Large intestine (tissue), 12 donors: ENCODE data around the gene CPXCR1. TPM values are rescaled to one million over a fixed set of nuclear protein-coding genes. Genes with fewer than 3 reads are reported as not detected.
"Not testable (repeated sequence)": the region's sequence is repeated elsewhere in the genome, so short reads cannot be mapped to it uniquely, and the experiment has no call there.

Experiments
- DNase-seq, 2 donors: peaks; one replicate each; pipeline versions ENCODE4 v3.0.0 to v3.0.0-alpha.2; 2013
- H3K27ac ChIP-seq: one replicate; pipeline ENCODE4 v1.5.1; 2013; ENCODE audit warnings: low read length
- H3K27me3 ChIP-seq: 2 replicates; pipeline ENCODE4 v1.6.1; 2013; ENCODE audit warnings: low read length; ENCODE audit not compliant: control insufficient read depth, insufficient read depth
- H3K36me3 ChIP-seq: 2 replicates; pipeline ENCODE4 v1.6.1; 2013; ENCODE audit warnings: low read length; ENCODE audit not compliant: control insufficient read depth, insufficient read depth
- H3K4me1 ChIP-seq: one replicate; pipeline ENCODE4 v1.6.1; 2013; ENCODE audit warnings: low read length; ENCODE audit not compliant: control insufficient read depth, insufficient read depth
- H3K4me3 ChIP-seq: one replicate; pipeline ENCODE4 v1.5.1; 2013; ENCODE audit warnings: low read length
- H3K9me3 ChIP-seq: one replicate; pipeline ENCODE4 v1.6.1; 2013; ENCODE audit warnings: mild to moderate bottlenecking, low read depth, low read length, moderate library complexity; ENCODE audit not compliant: control insufficient read depth
- WGBS: methylation state at CpG from one replicate; pipeline ENCODE4 v1.1.5; 2013; ENCODE audit warnings: low lambda C conversion rate; ENCODE audit not compliant: insufficient coverage; 5-methylcytosine and 5-hydroxymethylcytosine counted together
- long read RNA-seq, 11 donors: transcript quantifications; one replicate each; lab custom pipeline, GENCODE V29; 2026
- polyA plus RNA-seq: library from polyadenylated mRNA; unstranded; fragments of 120-200 nt; gene quantifications from one replicate; pipeline ENCODE4 v1.2.1, GENCODE V29; 2013

The CPXCR1 gene
- polyA plus RNA-seq, result not detected
- long read RNA-seq, donor 1, result 0 reads
- long read RNA-seq, donor 2, result 0 reads
- long read RNA-seq, donor 3, result 0 reads
- long read RNA-seq, donor 4, result 0 reads
- long read RNA-seq, donor 5, result 0 reads
- long read RNA-seq, donor 6, result 0 reads
- long read RNA-seq, donor 7, result 0 reads
- long read RNA-seq, donor 8, result 0 reads
- long read RNA-seq, donor 9, result 0 reads
- long read RNA-seq, donor 10, result 0 reads
- long read RNA-seq, donor 11, result 0 reads

DNA sequence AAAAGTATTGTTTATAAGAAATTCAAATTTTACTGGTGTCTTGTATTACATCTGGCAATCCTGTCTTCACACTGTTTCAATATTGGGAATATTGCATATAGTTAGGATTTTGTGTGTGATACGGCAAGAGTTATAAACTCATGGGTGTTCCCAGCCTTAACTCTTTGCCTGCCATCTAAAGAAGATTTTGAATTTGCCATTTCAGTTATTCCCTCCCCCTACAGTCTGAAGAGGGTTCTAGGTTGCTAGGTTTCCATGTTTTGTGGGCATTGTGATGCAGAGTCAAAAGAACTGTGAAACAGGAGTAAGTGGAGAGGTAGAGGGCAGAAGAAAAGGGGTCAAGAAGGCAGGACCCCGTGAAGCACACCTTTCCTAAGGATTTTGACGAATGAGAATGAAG is at the start of gene CPXCR1:
Gene CPXCR1, plus strand, starts transcription at position 301 of the 400 bp plus-strand sequence. CDS start 6,190 bp downstream, outside the sequence.
- peaks cover 6% of the 10 kb centered on the region for H3K9me3 ChIP-seq
- no peak for DNase-seq
- no peak within 1 kb of the TSS for H3K4me3 ChIP-seq
- H3K4me1 ChIP-seq, result no peaks in the 10 kb centered on the region
- 79% methylated on average over 2 of the region's 3 CpGs for WGBS
- no peak within 1 kb of the TSS for H3K27ac ChIP-seq
- no peaks in the 10 kb centered on the region for H3K36me3 ChIP-seq
- H3K27me3 ChIP-seq, result no peaks in the 10 kb centered on the region

DNA sequence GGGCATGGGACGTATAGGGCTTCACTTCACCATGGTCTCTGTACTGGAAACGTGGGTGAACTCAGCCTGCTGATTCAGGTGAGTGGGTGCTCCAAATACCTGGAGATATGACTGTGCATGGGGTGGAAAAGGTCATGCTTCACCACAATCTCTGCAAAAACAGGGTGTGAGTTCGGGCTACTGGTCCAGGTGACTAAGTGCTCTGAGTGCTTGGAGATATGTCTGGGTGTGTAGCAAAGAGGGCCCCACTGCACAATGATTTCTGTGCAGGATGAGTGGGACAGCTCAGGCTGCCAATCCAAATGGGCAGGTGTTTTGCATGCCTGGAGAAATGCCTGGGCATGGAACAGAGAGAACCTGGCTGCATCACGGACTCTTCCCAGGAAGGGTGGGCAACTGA is 11.2 kb upstream of the CPXCR1 start:
- no peaks in the 10 kb centered on the region for H3K27me3 ChIP-seq
- no peaks in the 10 kb centered on the region for H3K4me1 ChIP-seq
- no peak for DNase-seq
- no peaks in the 10 kb centered on the region for H3K9me3 ChIP-seq
- no peak overlapping the region for H3K4me3 ChIP-seq
- no peak overlapping the region for H3K27ac ChIP-seq
- no CpG with 5 or more reads among the region's 4 CpGs for WGBS
- no peaks in the 10 kb centered on the region for H3K36me3 ChIP-seq

DNA sequence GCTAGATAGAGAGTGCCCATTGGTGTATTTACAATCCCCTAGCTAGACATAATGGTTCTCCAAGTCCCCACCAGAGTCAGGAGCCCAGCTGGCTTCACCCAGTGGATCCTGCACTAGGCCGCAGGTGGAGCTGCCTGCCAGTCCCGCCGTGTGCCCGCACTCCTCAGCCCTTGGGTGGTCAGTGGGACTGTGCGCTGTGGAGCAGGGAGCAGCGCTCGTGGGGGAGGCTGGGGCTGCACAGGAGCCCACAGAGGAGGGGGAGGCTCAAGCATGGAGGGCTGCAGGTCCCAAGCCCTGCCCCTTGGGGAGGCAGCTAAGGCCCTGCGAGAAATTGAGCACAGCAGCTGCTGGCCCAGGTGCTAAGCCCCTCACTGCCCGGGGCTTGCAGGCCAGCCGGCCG is 810 bp upstream of the CPXCR1 start:
- H3K27me3 ChIP-seq, DNase-seq, H3K4me1 ChIP-seq, H3K9me3 ChIP-seq, H3K36me3 ChIP-seq, H3K27ac ChIP-seq, H3K4me3 ChIP-seq: not testable (repeated sequence)
- WGBS, result no CpG with 5 or more reads among the region's 11 CpGs

DNA sequence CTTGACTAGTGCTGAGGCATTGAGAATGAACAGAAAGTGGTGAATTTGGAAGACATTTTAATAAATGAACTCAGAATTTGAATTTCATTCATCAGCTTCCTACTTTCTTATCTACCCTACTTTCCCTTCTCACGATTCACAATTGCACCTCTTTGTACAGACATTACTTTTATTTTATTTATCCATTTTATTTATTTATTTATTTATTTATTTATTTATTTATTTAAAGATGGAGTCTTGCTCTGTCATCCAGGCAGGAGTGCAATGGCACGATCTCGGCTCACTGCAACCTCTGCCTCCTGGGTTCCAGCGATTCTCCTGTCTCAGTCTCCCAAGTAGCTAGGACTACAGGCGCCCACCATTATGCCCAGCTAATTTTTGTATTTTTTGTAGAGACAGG is 5.3 kb downstream of the CPXCR1 start:
- not testable (repeated sequence) for H3K9me3 ChIP-seq, DNase-seq
- 100% methylated on average over 1 of the region's 5 CpGs for WGBS

DNA sequence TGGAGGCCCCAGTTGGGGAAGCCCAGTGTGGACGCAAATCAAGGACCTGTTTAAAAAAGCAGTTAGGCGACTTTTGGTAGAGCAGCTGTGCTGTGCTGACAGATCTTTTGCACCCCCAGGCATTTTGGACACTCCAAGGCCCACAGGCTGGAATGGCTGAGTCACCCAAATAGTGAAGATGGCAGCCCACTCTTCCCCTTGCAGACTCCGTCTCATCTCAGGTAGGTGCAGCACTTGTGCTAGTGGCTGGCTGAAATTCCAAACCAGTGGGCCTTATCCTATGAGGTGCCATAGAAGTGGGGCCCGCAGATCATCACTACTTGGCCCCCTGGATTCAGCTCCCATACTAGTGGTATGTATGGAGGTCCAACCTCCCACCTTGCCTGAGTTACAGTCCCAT is 42.8 kb downstream of the CPXCR1 start:
- no CpG with 5 or more reads among the region's 4 CpGs for WGBS
- Histone ChIP-seq H3K27me3 (no peaks in the 10 kb centered on the region), H3K4me1 (no peaks in the 10 kb centered on the region), H3K4me3 (no peak overlapping the region), H3K36me3 (no peaks in the 10 kb centered on the region), H3K27ac (no peak overlapping the region), H3K9me3 (no peaks in the 10 kb centered on the region)
- DNase-seq, result no peak

More for the DNA sequence above, 5.3 kb downstream of the CPXCR1 start:
- not testable (repeated sequence) for H3K36me3 ChIP-seq, H3K27ac ChIP-seq, H3K27me3 ChIP-seq, H3K4me3 ChIP-seq, H3K4me1 ChIP-seq
